Hepatocyte (in vitro differentiated cells): ENCODE data around the gene DCAF15. TPM values are rescaled to one million over a fixed set of nuclear protein-coding genes. Genes with fewer than 3 reads are reported as not detected.

ENCODE experiments used
- DNase-seq: peaks from one replicate; pipeline ENCODE4 v3.0.0-alpha.2; 2016; ENCODE audit warnings: low spot score
- H2AFZ ChIP-seq: fragments of 200-600 bp; sonication (generic); 2 replicates; pipeline ENCODE4 v1.6.0; 2016; ENCODE audit warnings: antibody characterized with exemption, mild to moderate bottlenecking
- H3K27ac ChIP-seq: fragments of 200-600 bp; sonication (generic); 2 replicates; pipeline ENCODE4 v1.5.1; 2016; ENCODE audit warnings: mild to moderate bottlenecking
- H3K27me3 ChIP-seq: fragments of 200-600 bp; sonication (generic); 2 replicates; pipeline ENCODE4 v1.6.1; 2016
- H3K36me3 ChIP-seq: fragments of 200-600 bp; sonication (generic); replicated peaks from 2 replicates; pipeline ENCODE4 v1.5.1; 2016; ENCODE audit warnings: low read depth; ENCODE audit not compliant: insufficient read depth
- H3K4me1 ChIP-seq: fragments of 200-600 bp; sonication (generic); 2 replicates; pipeline ENCODE4 v1.5.1; 2016; ENCODE audit warnings: mild to moderate bottlenecking, moderate library complexity; ENCODE audit not compliant: insufficient read depth
- H3K4me2 ChIP-seq: fragments of 200-600 bp; sonication (generic); 2 replicates; pipeline ENCODE4 v1.6.0; 2016
- H3K4me3 ChIP-seq: fragments of 200-600 bp; sonication (generic); 2 replicates; pipeline ENCODE4 v1.5.1; 2016; ENCODE audit warnings: mild to moderate bottlenecking
- H3K79me2 ChIP-seq: fragments of 200-600 bp; sonication (generic); 2 replicates; pipeline ENCODE4 v1.6.0; 2017; ENCODE audit warnings: mild to moderate bottlenecking
- H3K9me2 ChIP-seq: fragments of 200-600 bp; sonication (generic); replicated peaks from 2 replicates; pipeline ENCODE4 v1.6.0; 2017; ENCODE audit warnings: mild to moderate bottlenecking; ENCODE audit not compliant: insufficient read depth
- H3K9me3 ChIP-seq: fragments of 200-600 bp; sonication (generic); 2 replicates; pipeline ENCODE4 v1.5.1; 2016; ENCODE audit warnings: low read depth, mild to moderate bottlenecking
- H4K20me1 ChIP-seq: fragments of 200-600 bp; sonication (generic); 2 replicates; pipeline ENCODE4 v1.6.0; 2016; ENCODE audit warnings: mild to moderate bottlenecking; ENCODE audit not compliant: insufficient read depth, poor library complexity, severe bottlenecking
- CTCF ChIP-seq: fragments of 200-600 bp; sonication (generic); IDR thresholded peaks from 2 replicates; pipeline ENCODE4 v1.5.1; 2016; ENCODE audit warnings: antibody characterized with exemption, mild to moderate bottlenecking; ENCODE audit not compliant: poor library complexity
- EZH2 ChIP-seq: fragments of 200-600 bp; sonication (generic); IDR thresholded peaks from 2 replicates; pipeline ENCODE4 v1.6.1; 2016; ENCODE audit warnings: antibody characterized with exemption, mild to moderate bottlenecking, borderline replicate concordance
- EZH2phosphoT487 ChIP-seq: fragments of 200-600 bp; sonication (generic); IDR thresholded peaks from one replicate; pipeline ENCODE4 v1.6.1; 2018; ENCODE audit warnings: antibody characterized with exemption, mild to moderate bottlenecking, low read depth, moderate library complexity; ENCODE audit not compliant: unreplicated experiment, severe bottlenecking
- WGBS: methylation state at CpG from one replicate; pipeline ENCODE4 v1.1.6; 2016; ENCODE audit warnings: low lambda C conversion rate; ENCODE audit errors: missing lambda C conversion rate; 5-methylcytosine and 5-hydroxymethylcytosine counted together
- polyA plus RNA-seq: library from polyadenylated mRNA; unstranded; fragments of >200 nt; fragmentation: Nextera tagmentation; extraction: Ambion mirVana; gene quantifications from 2 replicates; pipeline ENCODE4 v1.2.1, GENCODE V29; 2016
- total RNA-seq: library from RNA; depleted of rRNA; stranded (reverse); fragments of >200 nt; gene quantifications from 2 replicates; pipeline ENCODE4 v1.2.3, GENCODE V29; 2014

Gene DCAF15
- total and polyA plus RNA-seq, 2 experiments from 2014 or later = 13.4 to 16.4 TPM

GRCh38 chr19:13929340-13929739, 23.0 kb upstream of the DCAF15 start:
- Histone ChIP-seq H3K9me2 (no peaks in the 10 kb centered on the region), H3K4me3 (no peak overlapping the region), H3K27ac (no peak overlapping the region), H2AFZ (no peak overlapping the region), H3K36me3 (no peaks in the 10 kb centered on the region), H3K4me2 (no peak overlapping the region), H4K20me1 (no peaks in the 10 kb centered on the region), H3K27me3 (no peaks in the 10 kb centered on the region), H3K9me3 (no peaks in the 10 kb centered on the region), H3K4me1 (no peaks in the 10 kb centered on the region), H3K79me2 (no peaks in the 10 kb centered on the region)
- no peak for TF ChIP-seq EZH2
- TF ChIP-seq CTCF = no peak
- no peak for TF ChIP-seq EZH2phosphoT487
- 97% methylated on average over 12 of the region's 12 CpGs for WGBS
- DNase-seq = no peak

- H3K9me2 ChIP-seq = no peaks in the 10 kb centered on the region
Measured at GRCh38 chr19:13929956-13930355, 22.4 kb upstream of the DCAF15 start.

GRCh38 chr19:13930402-13930801, 21.9 kb upstream of the DCAF15 start:
- Histone ChIP-seq H3K9me2 (no peaks in the 10 kb centered on the region), H3K27ac (no peak overlapping the region), H3K9me3 (no peaks in the 10 kb centered on the region), H3K27me3 (no peaks in the 10 kb centered on the region), H3K4me2 (no peak overlapping the region), H3K4me1 (no peaks in the 10 kb centered on the region), H3K4me3 (no peak overlapping the region), H4K20me1 (no peaks in the 10 kb centered on the region), H3K36me3 (no peaks in the 10 kb centered on the region), H2AFZ (no peak overlapping the region), H3K79me2 (no peaks in the 10 kb centered on the region)
- no peak for TF ChIP-seq CTCF
- no peak for TF ChIP-seq EZH2phosphoT487
- no peak for TF ChIP-seq EZH2
- no peak for DNase-seq
- WGBS = 91% methylated on average over 17 of the region's 17 CpGs

More at GRCh38 chr19:13929956-13930355, 22.4 kb upstream of the DCAF15 start:
- Histone ChIP-seq H3K4me3 (no peak overlapping the region), H3K9me3 (no peaks in the 10 kb centered on the region), H4K20me1 (no peaks in the 10 kb centered on the region), H3K79me2 (no peaks in the 10 kb centered on the region), H3K27me3 (no peaks in the 10 kb centered on the region), H3K27ac (no peak overlapping the region), H2AFZ (no peak overlapping the region), H3K4me2 (no peak overlapping the region), H3K36me3 (no peaks in the 10 kb centered on the region), H3K4me1 (no peaks in the 10 kb centered on the region)
- 98% methylated on average over 11 of the region's 17 CpGs for WGBS
- TF ChIP-seq EZH2 (no peak), CTCF (no peak), EZH2phosphoT487 (no peak)
- no peak for DNase-seq
